GM13976 (cell line): Measurements from ENCODE around the gene TBX18.

Source experiments
- DNase-seq: peaks from one replicate; pipeline ENCODE4 v3.0.0; 2012; ENCODE audit warnings: low spot score
- in situ Hi-C: fragments of 300-500 bp; cut with MboI; formaldehyde crosslinking; loops from one replicate; pipeline ENCODE4 v1.12.0; 2022; ENCODE audit warnings: low sequenced_read_pairs, mixed read lengths, inconsistent platforms; ENCODE audit not compliant: unreplicated experiment
- TF ChIP-seq, protein P1 (sequence below): IDR thresholded peaks from 2 replicates; pipeline ENCODE4 v1.5.1; 2012; ENCODE audit warnings: borderline replicate concordance, mild to moderate bottlenecking; ENCODE audit not compliant: insufficient read depth; ENCODE audit errors: extremely low read depth, missing control alignments, control extremely low read depth

The TBX18 gene

GRCh38 chr6:84739866-84740208 is 24.6 kb downstream of the TBX18 start:
- DNase-seq: no peak
- TF ChIP-seq, protein P1, sequence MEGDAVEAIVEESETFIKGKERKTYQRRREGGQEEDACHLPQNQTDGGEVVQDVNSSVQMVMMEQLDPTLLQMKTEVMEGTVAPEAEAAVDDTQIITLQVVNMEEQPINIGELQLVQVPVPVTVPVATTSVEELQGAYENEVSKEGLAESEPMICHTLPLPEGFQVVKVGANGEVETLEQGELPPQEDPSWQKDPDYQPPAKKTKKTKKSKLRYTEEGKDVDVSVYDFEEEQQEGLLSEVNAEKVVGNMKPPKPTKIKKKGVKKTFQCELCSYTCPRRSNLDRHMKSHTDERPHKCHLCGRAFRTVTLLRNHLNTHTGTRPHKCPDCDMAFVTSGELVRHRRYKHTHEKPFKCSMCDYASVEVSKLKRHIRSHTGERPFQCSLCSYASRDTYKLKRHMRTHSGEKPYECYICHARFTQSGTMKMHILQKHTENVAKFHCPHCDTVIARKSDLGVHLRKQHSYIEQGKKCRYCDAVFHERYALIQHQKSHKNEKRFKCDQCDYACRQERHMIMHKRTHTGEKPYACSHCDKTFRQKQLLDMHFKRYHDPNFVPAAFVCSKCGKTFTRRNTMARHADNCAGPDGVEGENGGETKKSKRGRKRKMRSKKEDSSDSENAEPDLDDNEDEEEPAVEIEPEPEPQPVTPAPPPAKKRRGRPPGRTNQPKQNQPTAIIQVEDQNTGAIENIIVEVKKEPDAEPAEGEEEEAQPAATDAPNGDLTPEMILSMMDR: no peak
- in situ Hi-C loops: no loop called here

- in situ Hi-C loops: no loop called here
- TF ChIP-seq, protein P1: no peak
- no peak for DNase-seq
Measured at GRCh38 chr6:84738996-84739865, 25.2 kb downstream of the TBX18 start.

GRCh38 chr6:84733889-84734288 is 30.5 kb downstream of the TBX18 start:
- TF ChIP-seq, protein P1: no peak
- in situ Hi-C loops: no loop called here
- DNase-seq: no peak

- TF ChIP-seq, protein P1: no peak
- in situ Hi-C loops: no loop called here
- DNase-seq: no peak
Measured at GRCh38 chr6:84731901-84732300, 32.5 kb downstream of the TBX18 start.

GRCh38 chr6:84731401-84731800 is 33.0 kb downstream of the TBX18 start:
- in situ Hi-C loops: no loop called here
- TF ChIP-seq, protein P1: no peak

DNA sequence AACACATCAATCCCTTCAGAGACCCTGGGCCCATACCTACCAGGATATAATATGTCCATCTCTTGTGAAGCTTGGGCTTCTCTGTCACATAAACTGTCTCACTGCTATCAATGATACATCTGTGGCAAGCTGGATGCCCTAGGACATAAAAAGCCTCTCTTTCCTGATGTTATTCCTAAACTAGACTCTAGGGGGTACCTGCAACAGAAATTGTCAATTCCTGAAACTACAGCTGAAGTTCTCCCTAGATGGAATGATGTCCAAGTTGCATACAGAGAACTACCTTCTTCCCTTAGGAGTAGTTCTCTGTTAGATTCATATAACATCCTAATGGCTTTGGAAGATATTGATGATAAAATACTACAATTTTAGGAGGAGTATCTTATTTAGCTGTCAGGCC is 35.8 kb downstream of the TBX18 start:
- in situ Hi-C loops: no loop called here
- no peak for DNase-seq
- TF ChIP-seq, protein P1: no peak

More at GRCh38 chr6:84731401-84731800, 33.0 kb downstream of the TBX18 start:
- DNase-seq: no peak
